NCI-H460 (cell line): ENCODE data around the gene TBC1D22A. TPM values are rescaled to one million over a fixed set of nuclear protein-coding genes. Genes with fewer than 3 reads are reported as not detected.

Experiments used
- DNase-seq: peaks from one replicate; pipeline ENCODE4 v3.0.0-alpha.2; 2016; ENCODE audit warnings: low read depth; ENCODE audit errors: extremely low read depth
- total RNA-seq: library from RNA; depleted of rRNA; stranded (reverse); fragments of >200 nt; shearing (Covaris generic); gene quantifications from 2 replicates; pipeline ENCODE4 v1.2.3, GENCODE V29; 2014

TBC1D22A gene
- total RNA-seq, 1 experiment from 2014 or later: 8.7 TPM

- no peak for DNase-seq
These were observed 10.0 kb upstream of the TBC1D22A start for GRCh38 chr22:46752286-46752987.

GRCh38 chr22:46752988-46753310 lies 9.5 kb upstream of the TBC1D22A start:
- no peak for DNase-seq

- no peak for DNase-seq
These were observed 9.1 kb upstream of the TBC1D22A start for GRCh38 chr22:46753360-46753759.

- no peak for DNase-seq
These were observed 8.7 kb upstream of the TBC1D22A start for GRCh38 chr22:46753761-46754109.

- DNase-seq: peak; percentile 91
These were observed 8.2 kb upstream of the TBC1D22A start for GRCh38 chr22:46754110-46754799.

- DNase-seq: no peak
These were observed 7.6 kb upstream of the TBC1D22A start for GRCh38 chr22:46754826-46755225.

- no peak for DNase-seq
These were observed 6.9 kb upstream of the TBC1D22A start for GRCh38 chr22:46755525-46755924.

- no peak for DNase-seq
These were observed 6.4 kb upstream of the TBC1D22A start for GRCh38 chr22:46756097-46756496.

GRCh38 chr22:46757104-46757503 lies 5.3 kb upstream of the TBC1D22A start:
- no peak for DNase-seq

GRCh38 chr22:46758121-46758520 lies 4.3 kb upstream of the TBC1D22A start:
- DNase-seq: no peak

GRCh38 chr22:46758867-46759290 lies 3.6 kb upstream of the TBC1D22A start:
- DNase-seq: no peak

- DNase-seq: no peak
These were observed 1.4 kb upstream of the TBC1D22A start for GRCh38 chr22:46761017-46761416.

- DNase-seq: no peak
These were observed 762 bp upstream of the TBC1D22A start for GRCh38 chr22:46761539-46762237.

- no peak for DNase-seq
These were observed 728 bp downstream of the TBC1D22A start for GRCh38 chr22:46763051-46763705.

- DNase-seq: no peak
These were observed 1.8 kb downstream of the TBC1D22A start for GRCh38 chr22:46764140-46764680.

GRCh38 chr22:46764779-46765485 lies 2.5 kb downstream of the TBC1D22A start:
- no peak for DNase-seq

- DNase-seq: no peak
These were observed 4.2 kb downstream of the TBC1D22A start for GRCh38 chr22:46766611-46767010.

- DNase-seq: no peak
These were observed 5.0 kb downstream of the TBC1D22A start for GRCh38 chr22:46767249-46767985.

GRCh38 chr22:46769191-46769675 lies 6.8 kb downstream of the TBC1D22A start:
- no peak for DNase-seq

- DNase-seq: no peak
These were observed 7.3 kb downstream of the TBC1D22A start for GRCh38 chr22:46769706-46770105.
